Lung (tissue), 12 donors: ENCODE measurements around the gene OTULIN. TPM values are rescaled to one million over a fixed set of nuclear protein-coding genes. Genes with fewer than 3 reads are reported as not detected.

Source experiments
- ATAC-seq: fragments of 200-7000 bp; cut with Tn5 transposase; one replicate; pipeline ENCODE4 v1.9.1; 2020; ENCODE audit warnings: moderate number of reproducible peaks; ENCODE audit not compliant: insufficient read depth, low FRiP score
- DNase-seq, 3 donors: peaks; one replicate each; pipeline ENCODE4 v3.0.0-alpha.2; 2013 to 2017
- H3K27ac ChIP-seq, 2 donors: one replicate each; pipeline ENCODE4 v1.5.1; 2013; ENCODE audit warnings: mild to moderate bottlenecking in 2 of 2, moderate library complexity in 2 of 2, control low read depth in 1 of 2, inconsistent platforms in 1 of 2, low read depth in 1 of 2, low read length in 1 of 2
- H3K27me3 ChIP-seq, 3 donors: one replicate each; pipeline ENCODE4 v1.5.1; 2013; ENCODE audit warnings: low read length in 2 of 3; ENCODE audit not compliant: control insufficient read depth in 3 of 3, insufficient read depth in 3 of 3
- H3K36me3 ChIP-seq, 4 donors: one replicate each; pipeline ENCODE4 v1.5.1; 2013; ENCODE audit warnings: low read length in 4 of 4, mild to moderate bottlenecking in 1 of 4, moderate library complexity in 1 of 4; ENCODE audit not compliant: control insufficient read depth in 4 of 4, insufficient read depth in 4 of 4
- H3K4me1 ChIP-seq, 5 donors: one replicate each; pipeline ENCODE4 v1.5.1; 2013; ENCODE audit warnings: low read length in 5 of 5, mild to moderate bottlenecking in 2 of 5, moderate library complexity in 1 of 5; ENCODE audit not compliant: control insufficient read depth in 5 of 5, insufficient read depth in 5 of 5
- H3K4me3 ChIP-seq: one replicate; pipeline ENCODE4 v1.5.1; 2013; ENCODE audit warnings: mild to moderate bottlenecking, control low read depth, moderate library complexity
- H3K9ac ChIP-seq, 2 donors: one replicate each; pipeline ENCODE4 v1.5.1; 2013; ENCODE audit warnings: low read length in 2 of 2, control low read depth in 1 of 2; ENCODE audit not compliant: insufficient read depth in 1 of 2
- H3K9me3 ChIP-seq, 4 donors: one replicate each; pipeline ENCODE4 v1.5.1; 2013; ENCODE audit warnings: low read length in 3 of 4, mild to moderate bottlenecking in 1 of 4, moderate library complexity in 1 of 4; ENCODE audit not compliant: control insufficient read depth in 4 of 4, insufficient read depth in 3 of 4
- WGBS, 2 donors: extraction: QIAGEN DNeasy Blood & Tissue Kit; methylation state at CpG; one replicate each; pipeline ENCODE4 v1.1.7; 2013; 5-methylcytosine and 5-hydroxymethylcytosine counted together
- polyA plus RNA-seq, 2 donors: library from polyadenylated mRNA; stranded (reverse); fragments of 200-250 nt; gene quantifications; one replicate each; pipeline ENCODE4 v1.2.1, GENCODE V29; 2013
- total RNA-seq, 2 donors: library from RNA; depleted of rRNA in 1 of 2; stranded (reverse); fragments of >200 nt in 1 of 2; gene quantifications; one replicate each; pipeline ENCODE4 v1.2.1, GENCODE V29; 2014 to 2021
- TF ChIP-seq, protein P1 (sequence below): IDR thresholded peaks from 2 replicates; pipeline ENCODE4 v1.5.1; 2012; ENCODE audit warnings: mild to moderate bottlenecking; ENCODE audit errors: control extremely low read depth, extremely low read depth
- donor health status: control.
- donor health status: control.
- donor health status: Bipolar disorder and iron deficiency.
- donor health status: healthy.
- donor health status: DM: yes; HTN: yes; CAD: no.

Gene OTULIN
- total and polyA plus RNA-seq, 4 donors: 7.5 to 35.6 (median 21.9) TPM

DNA sequence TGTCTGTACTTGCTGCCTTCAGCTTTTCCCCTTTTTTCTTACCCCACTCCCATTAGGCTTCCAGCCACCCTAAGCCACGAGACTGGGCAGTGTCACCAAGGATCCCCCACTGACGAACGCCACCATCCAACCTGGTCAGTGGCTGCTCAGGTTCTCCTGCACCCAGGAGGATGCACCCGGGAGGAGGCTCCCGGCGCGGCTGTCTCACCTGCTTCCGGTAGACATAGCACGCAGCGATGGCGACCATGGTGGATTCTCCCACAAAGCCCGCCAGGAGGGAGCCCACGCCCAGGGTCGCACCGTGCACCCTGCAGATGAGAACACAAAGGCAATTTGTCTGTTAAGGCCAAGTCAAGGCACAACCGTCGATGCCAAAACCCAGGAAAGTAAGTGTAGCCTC lies 48.1 kb downstream of the OTULIN start:
- no peak overlapping the region for H3K4me3 ChIP-seq
- no peaks in the 10 kb centered on the region for H3K4me1 ChIP-seq
- peaks cover 11 to 50% (median 28%) of the 10 kb centered on the region in 4 donors for H3K36me3 ChIP-seq
- DNase-seq: no peak
- WGBS, 2 donors: 97 to 98% methylated on average over 17 of the region's 17 CpGs
- H3K27ac ChIP-seq: no peak overlapping the region
- ATAC-seq: no peak
- TF ChIP-seq, protein P1, sequence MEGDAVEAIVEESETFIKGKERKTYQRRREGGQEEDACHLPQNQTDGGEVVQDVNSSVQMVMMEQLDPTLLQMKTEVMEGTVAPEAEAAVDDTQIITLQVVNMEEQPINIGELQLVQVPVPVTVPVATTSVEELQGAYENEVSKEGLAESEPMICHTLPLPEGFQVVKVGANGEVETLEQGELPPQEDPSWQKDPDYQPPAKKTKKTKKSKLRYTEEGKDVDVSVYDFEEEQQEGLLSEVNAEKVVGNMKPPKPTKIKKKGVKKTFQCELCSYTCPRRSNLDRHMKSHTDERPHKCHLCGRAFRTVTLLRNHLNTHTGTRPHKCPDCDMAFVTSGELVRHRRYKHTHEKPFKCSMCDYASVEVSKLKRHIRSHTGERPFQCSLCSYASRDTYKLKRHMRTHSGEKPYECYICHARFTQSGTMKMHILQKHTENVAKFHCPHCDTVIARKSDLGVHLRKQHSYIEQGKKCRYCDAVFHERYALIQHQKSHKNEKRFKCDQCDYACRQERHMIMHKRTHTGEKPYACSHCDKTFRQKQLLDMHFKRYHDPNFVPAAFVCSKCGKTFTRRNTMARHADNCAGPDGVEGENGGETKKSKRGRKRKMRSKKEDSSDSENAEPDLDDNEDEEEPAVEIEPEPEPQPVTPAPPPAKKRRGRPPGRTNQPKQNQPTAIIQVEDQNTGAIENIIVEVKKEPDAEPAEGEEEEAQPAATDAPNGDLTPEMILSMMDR: no peak
- no peaks in the 10 kb centered on the region for H3K27me3 ChIP-seq
- no peak overlapping the region for H3K9ac ChIP-seq
- H3K9me3 ChIP-seq: no peaks in the 10 kb centered on the region

DNA sequence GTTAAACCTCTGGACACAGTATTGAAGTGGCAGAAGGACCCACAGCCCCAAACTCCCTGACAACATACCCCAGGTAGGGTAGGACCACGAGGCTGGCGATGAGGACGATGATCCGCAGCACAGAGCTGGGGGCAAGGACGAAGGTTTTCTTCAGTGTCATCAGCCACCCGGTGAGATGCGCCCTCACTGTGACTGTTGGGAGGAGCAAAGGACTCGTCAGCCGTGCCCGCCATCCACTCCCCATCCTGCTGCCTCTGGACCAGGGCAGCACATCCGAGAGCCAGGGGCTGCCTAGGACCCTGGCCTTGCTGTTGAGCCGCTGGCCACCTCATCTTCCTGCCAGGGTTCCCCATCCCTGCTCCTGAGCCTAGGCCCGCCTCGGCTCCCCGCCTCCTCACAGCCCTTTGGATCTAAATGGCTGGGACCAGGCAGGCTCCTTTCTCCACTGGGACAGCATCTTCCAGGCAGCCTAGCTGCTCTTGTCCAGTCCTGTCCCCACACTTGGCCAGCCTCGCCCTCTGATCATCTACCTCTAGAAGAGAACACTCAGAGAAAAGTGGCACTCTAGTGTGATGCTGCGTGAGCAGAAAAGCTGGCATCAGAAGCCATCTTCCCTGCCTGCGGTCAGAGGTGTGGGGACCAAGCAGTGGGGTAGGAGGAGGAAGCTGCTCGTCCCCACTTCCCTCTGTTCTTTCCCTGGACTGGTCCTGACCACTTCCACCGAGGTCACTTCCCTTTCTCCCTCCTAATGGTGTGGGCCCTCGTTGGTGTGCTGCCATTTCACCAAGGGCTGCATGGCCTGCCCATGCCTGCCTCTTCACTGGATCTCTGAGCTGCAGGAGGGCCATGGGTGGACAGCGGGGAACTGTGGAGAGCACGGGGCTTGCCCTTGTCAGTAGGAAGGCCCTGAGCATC lies 49.2 kb downstream of the OTULIN start:
- H3K27ac ChIP-seq: no peak overlapping the region
- H3K4me3 ChIP-seq: no peak overlapping the region
- H3K36me3 ChIP-seq: peaks cover 6 to 46% (median 21%) of the 10 kb centered on the region in 4 donors
- WGBS, 2 donors: 87 to 92% methylated on average over 23 of the region's 23 CpGs
- TF ChIP-seq, protein P1: no peak
- no peaks in the 10 kb centered on the region for H3K4me1 ChIP-seq
- no peaks in the 10 kb centered on the region for H3K9me3 ChIP-seq
- no peak for ATAC-seq
- H3K9ac ChIP-seq: no peak overlapping the region
- no peak for DNase-seq
- no peaks in the 10 kb centered on the region for H3K27me3 ChIP-seq

GRCh38 chr5:14714706-14715105 lies 50.2 kb downstream of the OTULIN start:
- Histone ChIP-seq H3K27me3 (no peaks in the 10 kb centered on the region), H3K4me1 (no peaks in the 10 kb centered on the region), H3K9ac (no peak overlapping the region), H3K36me3 (peaks cover 6 to 44% (median 19%) of the 10 kb centered on the region in 4 donors), H3K4me3 (no peak overlapping the region), H3K9me3 (no peaks in the 10 kb centered on the region), H3K27ac (no peak overlapping the region)
- WGBS, 2 donors: 98% methylated on average over 6 of the region's 6 CpGs
- DNase-seq: no peak
- no peak for ATAC-seq
- TF ChIP-seq, protein P1: no peak
